ENCODE data around the gene ETNK1. TPM values are rescaled to one million over a fixed set of nuclear protein-coding genes. Genes with fewer than 3 reads are reported as not detected.
"Not testable (repeated sequence)": the region's sequence is repeated elsewhere in the genome, so short reads cannot be mapped to it uniquely, and the experiment has no call there.

The ETNK1 gene, protein sequence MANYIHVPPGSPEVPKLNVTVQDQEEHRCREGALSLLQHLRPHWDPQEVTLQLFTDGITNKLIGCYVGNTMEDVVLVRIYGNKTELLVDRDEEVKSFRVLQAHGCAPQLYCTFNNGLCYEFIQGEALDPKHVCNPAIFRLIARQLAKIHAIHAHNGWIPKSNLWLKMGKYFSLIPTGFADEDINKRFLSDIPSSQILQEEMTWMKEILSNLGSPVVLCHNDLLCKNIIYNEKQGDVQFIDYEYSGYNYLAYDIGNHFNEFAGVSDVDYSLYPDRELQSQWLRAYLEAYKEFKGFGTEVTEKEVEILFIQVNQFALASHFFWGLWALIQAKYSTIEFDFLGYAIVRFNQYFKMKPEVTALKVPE
- total RNA-seq (2014; rRNA removed; shearing (Covaris generic)), result 24.8 and 34.9 TPM in 2 replicates
- 18.4 and 28.6 TPM in 2 replicates for polyA plus RNA-seq (2014; cell fraction: nucleus; rRNA removed)

DNA sequence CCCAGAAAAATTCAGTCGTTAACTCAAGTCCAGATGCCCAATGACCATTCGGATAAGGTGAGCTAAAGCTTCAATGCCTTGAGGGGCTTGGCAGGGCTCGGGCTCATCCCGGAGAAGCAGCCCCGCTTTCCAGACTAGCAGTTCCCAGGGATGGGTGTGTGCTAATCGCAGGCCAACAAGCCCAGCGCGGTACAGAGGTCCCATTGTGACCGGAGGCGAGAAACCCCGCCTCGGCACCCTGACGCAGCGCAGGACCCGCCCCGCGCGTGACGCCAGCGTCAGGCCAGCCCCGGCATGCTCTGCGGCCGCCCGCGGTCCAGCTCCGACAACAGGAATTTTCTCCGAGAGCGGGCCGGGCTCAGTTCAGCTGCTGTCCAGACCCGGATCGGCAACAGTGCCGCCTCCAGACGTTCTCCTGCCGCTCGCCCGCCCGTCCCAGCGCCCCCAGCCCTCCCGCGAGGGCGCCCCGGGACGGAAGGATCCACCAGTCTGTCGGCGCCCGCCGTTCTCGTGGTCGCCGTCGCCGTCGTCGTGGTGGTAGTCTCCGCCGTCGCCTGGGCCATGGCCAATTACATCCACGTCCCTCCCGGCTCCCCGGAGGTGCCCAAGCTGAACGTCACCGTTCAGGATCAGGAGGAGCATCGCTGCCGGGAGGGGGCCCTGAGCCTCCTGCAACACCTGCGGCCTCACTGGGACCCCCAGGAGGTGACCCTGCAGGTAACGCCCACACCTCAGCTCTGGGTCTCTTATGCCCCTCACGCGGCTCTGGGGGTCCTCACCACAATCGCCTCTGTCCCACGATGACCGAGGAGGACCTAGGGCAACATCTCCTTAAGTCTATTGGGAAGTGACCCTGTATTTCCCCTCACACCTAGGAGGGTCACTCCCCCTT, at the start of gene ETNK1:
ETNK1 (plus strand) TSS at position 302 of the 892 bp plus-strand sequence; CDS start at position 562, 260 bp downstream.
- peak; percentile 84 for DNase-seq (ENCODE audit: extremely low read depth, low read depth)

DNA sequence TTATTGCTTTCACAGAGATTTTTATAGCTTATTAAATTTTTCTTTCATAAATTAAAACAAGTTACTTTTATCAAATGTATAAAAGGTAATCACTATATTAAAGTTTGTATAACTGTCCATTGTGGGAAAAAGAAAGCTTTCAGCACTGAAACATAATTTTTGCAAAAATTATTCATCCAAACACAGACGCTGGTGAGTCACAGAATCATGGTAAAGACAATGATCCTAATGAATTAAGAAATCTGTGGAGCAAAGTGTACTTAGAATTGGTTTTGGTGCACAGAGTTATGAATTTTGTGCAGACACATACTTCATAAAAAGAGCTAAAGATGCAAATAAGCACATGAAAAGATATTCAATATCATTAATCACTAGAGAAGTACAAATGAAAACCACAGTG, 48.9 kb upstream of the ETNK1 start:
- no peak for DNase-seq (ENCODE audit: extremely low read depth, low read depth)

DNA sequence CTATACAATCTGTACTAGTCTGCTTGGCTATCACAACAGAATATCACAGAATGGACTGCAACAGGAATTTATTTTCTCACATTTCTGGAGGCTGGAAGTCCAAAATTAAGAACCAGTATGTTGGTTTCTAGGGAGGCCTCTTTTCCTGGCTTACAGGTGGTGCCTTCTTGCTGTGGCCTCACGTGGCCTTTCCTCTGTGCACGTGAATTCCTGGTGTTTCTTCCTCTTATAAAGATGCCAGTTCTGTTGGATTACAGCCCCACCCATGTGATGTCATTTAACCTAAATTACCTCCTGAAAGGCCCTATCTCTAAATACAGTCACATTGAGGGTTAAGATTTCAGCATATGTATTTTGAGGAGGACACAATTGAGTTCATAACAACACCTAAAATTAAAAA, 48.5 kb upstream of the ETNK1 start:
- DNase-seq (ENCODE audit: extremely low read depth, low read depth), result no peak

DNA sequence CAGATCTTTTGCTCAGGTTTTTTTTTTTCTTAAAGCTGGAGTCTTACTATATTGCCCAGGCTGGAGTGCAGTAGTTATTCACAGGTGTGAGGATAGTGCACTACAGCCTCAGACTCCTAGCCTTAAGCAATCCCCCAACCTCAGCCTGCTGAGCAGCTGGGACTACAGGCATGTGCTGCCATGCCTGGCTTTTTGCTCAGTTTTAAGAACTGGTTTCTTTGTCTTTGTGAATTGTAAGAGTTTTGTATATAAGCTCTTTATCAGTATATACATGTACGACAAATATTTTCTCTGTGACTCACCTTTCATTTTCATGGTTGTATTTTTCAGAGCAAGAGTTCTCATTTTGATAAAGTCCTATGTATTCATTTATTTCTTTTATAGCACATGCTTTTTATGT, 47.3 kb upstream of the ETNK1 start:
- DNase-seq (ENCODE audit: extremely low read depth, low read depth), result no peak

DNA sequence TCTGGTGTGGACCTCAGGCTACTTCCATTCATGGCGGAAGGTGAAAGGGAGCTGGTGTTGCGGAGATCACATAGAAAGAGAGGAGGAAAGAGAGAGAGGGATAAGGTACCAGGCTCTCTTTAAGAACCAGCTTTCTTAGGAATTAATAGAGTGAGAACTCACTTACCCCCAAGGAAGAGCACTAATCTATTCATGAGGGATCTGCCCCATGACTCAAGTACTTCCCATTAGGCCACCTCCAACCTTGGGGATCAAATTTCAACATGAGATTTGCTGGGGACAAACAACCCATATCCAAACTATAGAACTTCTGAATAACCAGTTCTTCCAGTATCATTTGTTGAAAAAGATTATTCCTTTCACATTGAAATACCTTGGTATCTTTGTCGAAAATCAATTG, 46.6 kb upstream of the ETNK1 start:
- DNase-seq (ENCODE audit: extremely low read depth, low read depth), result no peak

DNA sequence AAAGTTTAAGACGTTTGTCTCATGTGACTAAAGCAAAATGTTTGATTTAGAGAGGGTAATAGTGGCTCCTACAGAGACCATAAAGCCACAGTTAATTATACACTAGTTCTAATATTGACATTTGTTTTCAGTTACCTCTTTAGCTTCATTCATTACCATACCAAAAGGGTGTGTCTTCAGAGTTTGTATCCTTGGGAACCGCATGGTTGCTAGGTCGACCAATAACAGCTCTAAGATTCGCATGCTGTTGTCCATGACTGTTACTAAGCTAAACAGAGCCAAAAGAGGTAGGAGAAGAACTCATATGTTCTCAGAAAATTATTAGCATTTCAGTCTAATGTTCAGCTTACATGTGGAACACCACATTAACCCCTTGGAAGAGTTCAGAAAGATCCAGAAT, 36.2 kb upstream of the ETNK1 start:
- no peak for DNase-seq (ENCODE audit: extremely low read depth, low read depth)

DNA sequence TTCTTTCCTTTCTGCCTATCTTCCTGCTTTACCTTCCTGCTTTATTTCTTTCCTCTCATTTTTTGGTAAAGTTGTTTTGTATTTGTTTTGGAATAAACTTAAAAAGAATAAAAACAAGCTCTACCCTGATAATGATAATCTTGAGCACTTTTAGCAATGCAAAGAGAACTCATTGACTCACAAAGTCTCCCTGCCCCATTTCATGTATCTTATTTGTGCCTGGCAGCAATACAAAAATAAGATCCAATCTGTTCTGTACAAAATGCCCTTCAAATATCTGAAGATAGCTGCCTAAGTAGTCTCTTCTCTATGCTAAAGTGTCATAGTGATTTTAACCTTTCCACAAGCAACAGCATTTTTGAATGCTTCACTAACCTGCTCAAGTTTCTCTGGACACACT, 31.1 kb upstream of the ETNK1 start:
- no peak for DNase-seq (ENCODE audit: extremely low read depth, low read depth)

DNA sequence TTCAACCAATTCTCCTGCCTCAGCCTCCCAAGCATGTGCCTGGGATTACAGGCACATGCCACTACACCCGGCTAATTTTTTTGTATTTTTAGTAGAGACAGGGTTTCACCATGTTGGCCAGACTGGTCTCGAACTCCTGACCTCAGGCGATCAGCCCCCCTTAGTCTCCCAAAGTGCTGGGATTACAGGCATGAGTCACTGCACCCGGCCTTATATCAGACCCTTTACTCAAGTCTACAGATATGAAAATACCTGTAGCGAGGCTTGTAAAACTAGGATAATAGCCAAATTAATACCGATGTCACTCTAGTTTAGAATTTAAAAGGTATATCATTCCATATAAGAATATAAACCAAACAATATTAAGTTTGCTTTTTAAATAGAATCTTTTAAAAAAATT, 27.4 kb upstream of the ETNK1 start:
- DNase-seq (ENCODE audit: extremely low read depth, low read depth), result not testable (repeated sequence)

DNA sequence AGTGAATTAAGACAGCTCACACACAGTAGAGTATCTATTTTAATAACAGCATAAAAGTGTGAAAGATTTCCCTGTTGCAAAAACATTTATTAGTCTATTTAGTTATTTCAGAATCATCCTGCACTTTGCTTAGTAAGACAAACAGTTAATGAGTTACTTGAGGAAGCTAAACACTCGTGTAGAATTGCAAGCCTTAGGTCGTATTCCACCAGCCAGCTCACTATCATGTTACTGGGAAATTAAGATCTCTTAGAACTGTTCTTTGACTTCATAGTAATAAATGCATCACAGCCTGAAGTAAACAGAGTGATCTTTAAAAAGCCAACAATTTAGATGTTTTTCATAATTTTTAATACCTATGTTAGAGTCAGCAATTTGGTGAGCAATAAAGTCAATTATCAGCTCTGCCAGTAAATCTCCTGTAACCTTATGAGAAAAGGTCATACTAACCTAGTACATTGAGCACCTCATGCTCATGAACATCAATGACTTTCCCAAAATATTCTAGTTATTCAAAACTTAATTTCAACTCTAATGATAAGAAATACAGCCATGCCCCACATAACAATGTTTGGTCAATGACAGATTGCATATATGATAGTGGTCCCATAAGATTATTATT, 26.7 kb upstream of the ETNK1 start:
- no peak for DNase-seq (ENCODE audit: extremely low read depth, low read depth)

DNA sequence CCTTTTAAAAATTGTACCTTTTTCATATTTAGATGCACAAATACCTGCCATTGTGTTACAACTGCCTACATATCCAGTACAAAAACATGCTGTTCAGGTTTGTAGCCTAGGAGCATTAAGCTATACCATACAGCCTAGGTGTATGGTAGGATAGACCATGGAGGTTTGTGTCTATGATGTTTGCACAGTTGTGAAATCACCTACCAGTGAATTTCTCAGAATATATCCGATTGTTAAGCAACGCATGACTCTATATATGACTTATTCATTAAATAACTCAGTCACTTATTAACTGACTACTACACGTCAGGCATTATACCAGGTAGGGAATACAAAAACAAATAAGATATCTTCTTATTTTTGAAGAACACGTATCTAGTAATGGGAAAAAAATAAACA, 26.2 kb upstream of the ETNK1 start:
- no peak for DNase-seq (ENCODE audit: extremely low read depth, low read depth)

DNA sequence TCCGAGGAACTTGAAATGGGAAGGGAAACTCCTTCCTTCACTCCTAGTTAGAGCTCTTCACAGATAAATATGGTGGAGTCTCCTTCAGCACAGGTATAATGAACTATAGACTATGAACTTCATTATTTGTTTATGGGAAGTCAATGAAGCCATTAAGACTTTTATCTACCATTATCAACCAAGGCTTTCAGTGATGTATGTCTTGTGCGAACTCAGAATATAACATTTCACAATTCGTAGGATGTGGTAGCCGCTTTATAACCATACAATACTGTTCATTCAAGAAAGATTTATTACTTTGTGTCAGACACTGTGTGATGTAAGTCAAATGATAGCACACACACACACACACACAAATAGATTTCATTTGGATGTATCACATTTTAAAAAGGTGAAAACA, 24.8 kb upstream of the ETNK1 start:
- DNase-seq (ENCODE audit: extremely low read depth, low read depth), result no peak

DNA sequence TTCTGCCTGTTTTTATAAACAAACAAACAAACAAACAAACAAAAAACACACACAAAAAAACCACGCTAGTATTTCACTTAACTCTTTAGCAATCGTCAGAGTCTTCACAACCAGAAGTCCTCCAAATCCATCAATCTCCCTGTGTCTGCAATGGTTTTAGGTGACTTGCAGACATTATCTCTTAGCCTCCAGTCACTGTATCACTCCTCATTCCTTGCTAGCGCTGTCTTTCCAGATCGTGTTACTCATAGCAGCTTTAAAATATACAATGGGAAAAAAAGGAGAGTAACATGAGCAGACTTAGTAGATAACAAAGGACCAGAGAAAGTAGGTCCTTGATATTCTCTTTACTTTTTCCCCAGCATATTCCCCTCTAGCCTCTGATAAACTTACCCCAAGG, 15.5 kb upstream of the ETNK1 start:
- no peak for DNase-seq (ENCODE audit: extremely low read depth, low read depth)

DNA sequence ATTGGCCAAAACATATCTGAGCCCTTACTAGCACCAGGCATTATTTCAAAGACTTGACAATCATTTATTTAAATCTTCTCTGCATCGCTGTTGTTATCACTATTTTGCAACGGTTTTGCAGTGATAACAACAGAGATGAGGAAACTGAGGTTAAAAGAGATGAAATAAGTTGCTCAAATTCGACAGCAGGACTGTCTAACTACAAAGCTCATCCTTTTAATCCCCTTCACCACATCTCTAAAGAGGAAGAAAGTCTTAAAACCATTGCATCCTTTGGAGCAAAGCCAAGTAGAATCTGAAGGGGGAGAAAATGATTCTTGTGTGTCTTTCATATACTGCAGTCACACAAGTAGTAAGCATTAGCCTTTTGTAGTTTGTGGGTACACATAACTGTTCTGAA, 14.8 kb upstream of the ETNK1 start:
- no peak for DNase-seq (ENCODE audit: extremely low read depth, low read depth)

DNA sequence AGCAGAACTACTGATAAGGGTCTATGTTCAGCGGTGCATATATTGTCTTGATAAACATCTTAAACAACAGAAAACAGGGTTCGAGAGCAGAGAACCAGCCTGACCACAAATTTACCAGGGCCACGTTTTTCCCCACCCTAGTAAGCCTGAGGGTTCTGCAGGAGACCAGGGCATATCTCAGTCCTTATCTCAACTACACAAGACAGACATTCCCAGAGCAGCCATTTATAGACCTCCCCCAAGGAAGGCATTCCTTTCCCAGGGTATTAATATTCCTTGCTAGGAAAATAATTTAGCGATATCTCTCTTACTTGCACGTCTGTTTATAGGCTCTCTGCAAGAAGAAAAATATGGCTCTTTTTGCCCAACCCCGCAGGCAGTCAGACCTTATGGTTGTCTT, 12.1 kb upstream of the ETNK1 start:
- DNase-seq (ENCODE audit: extremely low read depth, low read depth), result not testable (repeated sequence)

DNA sequence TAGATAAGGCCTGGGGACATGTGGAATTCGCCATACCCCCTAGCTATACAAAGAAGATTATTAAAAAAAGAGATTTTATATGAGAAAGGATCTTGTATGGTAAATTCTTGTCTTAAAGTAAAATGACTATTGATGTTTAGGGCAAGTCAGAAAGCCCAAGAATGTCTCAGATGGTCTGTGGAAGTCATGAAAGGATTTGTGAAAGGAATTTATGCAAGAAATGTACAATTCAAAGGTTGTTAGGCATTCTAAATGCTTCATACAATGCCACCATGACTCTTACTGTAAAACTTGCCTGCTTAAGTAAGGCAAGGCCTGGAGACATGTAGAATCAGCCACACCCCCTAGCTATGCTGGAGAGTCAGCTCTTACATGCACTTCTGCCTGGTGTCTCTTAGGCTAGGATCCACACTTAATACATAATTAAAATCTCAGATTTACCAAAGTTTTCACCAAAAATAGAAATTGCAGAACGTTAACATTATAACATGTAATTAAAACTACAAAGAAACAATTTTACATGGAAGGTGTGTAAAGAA, 8.9 kb upstream of the ETNK1 start:
- no peak for DNase-seq (ENCODE audit: extremely low read depth, low read depth)

DNA sequence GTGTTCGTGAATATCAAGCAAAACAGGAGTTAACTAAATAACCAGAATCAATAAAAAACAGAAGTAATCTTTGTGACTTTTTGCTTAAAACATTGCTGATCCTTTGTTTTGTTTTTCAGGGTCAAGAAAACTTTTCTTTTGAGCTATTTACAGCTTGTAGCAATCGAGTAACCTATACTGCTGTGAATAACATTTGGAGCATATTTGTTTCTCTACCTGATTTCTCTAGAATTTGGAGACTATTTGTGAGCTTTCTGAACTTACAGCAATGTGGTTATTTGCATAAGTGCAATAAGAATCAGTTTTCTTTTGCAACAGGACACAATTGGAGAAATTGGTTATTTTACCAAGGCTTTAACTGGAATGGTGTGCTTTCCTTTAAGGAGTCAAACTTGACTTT, 7.3 kb upstream of the ETNK1 start:
- no peak for DNase-seq (ENCODE audit: extremely low read depth, low read depth)

DNA sequence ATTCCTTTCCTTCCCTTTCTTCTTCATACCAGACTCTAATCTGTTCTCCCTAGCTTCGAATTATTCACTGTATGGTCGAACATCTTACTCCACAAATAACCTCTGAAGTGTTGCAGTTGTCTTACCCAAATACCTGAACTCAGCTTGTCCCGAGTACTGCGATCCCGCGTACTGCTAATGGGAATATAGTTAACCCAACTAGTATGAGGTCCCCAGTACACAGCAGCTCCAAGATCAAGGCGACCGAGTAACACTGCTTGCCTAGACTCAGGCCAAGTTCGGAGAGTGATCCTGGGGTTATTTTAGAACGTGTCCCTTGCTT, 462 bp upstream of the ETNK1 start:
- no peak for DNase-seq (ENCODE audit: extremely low read depth, low read depth)

DNA sequence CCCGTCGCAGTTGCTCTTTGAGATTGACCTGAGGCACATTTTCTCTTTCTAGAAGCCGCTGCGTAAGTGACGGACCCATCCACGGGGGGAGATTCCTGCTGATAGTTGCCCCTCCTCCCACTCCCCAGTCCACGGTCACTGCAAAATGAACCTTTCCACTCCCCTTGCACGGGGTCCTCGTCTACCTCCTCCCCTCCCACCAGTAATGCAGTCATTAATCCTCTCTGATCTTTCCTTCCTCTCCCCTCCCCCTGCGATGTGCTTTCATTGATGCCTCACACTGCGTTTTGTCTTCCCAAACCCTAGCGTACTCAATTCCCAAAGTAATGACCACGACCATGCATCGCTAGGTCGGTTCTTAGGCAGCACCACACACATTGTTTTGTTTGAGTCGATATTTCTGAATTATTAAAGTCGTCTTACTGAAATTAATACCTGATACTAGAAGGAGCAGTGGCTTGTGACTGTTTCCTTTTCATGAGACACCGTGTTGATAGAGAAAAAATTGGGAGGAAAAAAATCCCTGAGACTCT, 857 bp downstream of the ETNK1 start:
- DNase-seq (ENCODE audit: extremely low read depth, low read depth), result peak; percentile 25

DNA sequence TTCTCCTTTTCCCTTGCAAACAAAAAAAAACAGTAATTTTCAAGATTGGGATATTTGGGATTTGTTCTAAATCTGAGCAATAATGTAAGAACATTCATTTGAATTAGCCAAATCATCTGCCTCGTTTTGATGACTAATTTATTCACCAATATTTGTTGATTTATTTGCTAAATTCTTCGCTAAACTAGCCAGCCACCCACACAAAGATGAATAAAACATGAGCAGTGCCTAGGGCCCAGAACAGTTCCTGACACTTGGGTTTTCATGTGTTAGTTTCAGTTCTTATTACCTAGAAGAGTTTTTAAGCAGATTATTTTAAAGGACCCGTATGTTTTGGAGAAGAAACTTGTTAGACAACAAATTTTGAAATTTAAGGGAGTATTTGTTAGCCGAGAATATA, 1.4 kb downstream of the ETNK1 start:
- DNase-seq (ENCODE audit: extremely low read depth, low read depth), result no peak

DNA sequence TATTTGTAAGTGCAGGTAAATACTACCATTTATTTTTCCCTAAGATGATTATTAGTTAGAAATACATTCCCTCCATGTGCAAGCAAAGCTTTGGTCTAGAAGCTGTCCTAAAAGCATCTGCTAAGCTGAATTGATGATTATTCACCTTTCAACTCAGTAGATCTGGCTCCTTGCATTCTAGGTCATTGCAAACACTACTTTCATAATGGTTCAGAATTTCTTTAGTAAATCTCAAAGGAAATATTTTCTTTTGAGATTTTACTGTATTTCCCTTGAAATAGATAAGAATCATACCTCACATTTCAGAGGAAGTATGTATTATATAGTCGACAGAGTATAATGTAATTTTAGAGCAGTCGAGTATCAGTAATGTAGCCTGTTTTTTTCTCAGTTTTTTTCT, 2.4 kb downstream of the ETNK1 start:
- DNase-seq (ENCODE audit: extremely low read depth, low read depth), result no peak

DNA sequence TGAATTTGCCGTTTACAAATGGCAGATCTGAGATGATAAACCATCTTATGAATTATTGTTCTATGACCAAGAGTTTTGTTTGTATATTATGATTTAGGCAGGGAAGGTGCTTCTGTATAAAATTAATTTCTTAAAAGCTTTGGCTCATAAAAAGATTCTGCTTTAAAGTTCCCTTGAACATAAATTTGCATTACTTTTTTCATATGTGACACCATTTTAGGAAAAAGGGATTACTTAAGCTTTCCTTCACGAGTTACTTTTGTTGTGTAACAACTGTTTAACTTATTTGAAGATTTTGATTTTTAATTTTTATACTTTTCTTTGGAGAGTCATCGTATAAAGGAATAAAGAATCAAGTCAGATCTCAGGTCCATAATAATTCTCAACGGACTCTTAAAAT, 3.3 kb downstream of the ETNK1 start:
- DNase-seq (ENCODE audit: extremely low read depth, low read depth), result no peak

Data from NCI-H460 (cell line).